GM19025 (cell line): ENCODE results near the gene SKOR1.

ENCODE experiments used
- ATAC-seq: cut with Tn5 transposase; IDR thresholded peaks from one replicate; pipeline ENCODE4 v1.9.1; 2021; ENCODE audit warnings: mild to moderate bottlenecking, low read depth, moderate library complexity; ENCODE audit not compliant: unreplicated experiment

SKOR1 gene

DNA sequence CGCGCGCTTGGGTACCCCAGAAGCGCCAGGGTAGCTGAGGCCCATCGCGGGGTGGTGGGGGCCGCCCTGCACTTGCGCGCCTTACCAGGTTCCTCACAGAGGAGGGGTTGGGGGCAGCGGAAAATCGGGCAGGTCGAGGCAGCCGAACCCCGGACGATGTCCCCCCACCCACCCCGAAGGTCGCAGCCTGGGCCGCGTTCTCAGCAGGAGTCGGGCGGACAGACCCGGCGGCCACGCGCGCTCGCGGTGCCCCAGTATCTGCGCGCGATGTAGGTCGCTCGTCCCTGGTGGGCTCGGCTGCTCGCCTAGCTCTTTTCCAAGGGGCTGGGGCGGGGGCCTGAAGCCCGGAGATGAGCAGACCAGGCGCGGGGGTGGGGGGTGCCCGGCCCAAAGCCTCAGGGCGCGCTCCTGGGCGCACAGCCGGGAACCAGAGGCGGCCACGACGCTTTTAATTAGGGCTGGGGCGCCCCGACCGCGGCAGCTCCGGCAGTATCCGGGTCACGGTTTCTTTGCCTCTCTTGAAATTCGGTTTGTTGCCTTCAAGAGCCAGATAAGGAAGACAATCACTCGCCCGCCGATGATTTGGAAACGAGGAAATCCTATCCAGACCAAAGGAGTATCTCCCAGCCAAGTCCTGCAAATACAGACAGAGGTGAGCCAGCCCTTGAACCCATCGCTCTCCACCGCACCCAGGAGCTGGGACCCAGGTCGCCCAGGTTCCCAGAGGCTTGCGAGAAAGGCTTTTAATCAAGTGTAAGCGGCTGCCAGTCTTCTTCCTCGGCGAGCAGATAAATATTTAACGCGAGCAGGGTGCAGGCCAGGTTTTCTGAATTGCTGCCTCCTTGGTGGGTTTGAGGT, 4.6 kb downstream of the SKOR1 start:
- no peak for ATAC-seq

DNA sequence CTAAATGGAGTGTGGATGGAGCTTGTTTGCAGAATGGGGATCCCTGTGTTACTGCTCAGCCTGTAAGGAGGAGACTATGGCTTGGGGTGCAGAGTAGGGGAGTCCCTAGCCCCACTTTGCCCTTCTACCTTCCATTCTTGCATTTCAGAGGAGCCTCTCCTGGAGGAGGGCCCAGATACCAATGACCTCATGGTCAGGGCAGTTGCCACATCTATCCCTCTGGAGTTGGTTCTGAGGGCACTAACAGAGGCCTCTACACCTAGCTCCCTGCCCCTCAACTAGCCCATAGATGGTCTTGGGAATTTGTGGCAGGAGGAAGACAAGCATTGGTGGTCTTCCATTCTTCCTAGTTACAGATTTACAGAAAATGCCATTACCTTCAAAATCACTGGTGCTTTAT, 6.1 kb downstream of the SKOR1 start:
- ATAC-seq: no peak

DNA sequence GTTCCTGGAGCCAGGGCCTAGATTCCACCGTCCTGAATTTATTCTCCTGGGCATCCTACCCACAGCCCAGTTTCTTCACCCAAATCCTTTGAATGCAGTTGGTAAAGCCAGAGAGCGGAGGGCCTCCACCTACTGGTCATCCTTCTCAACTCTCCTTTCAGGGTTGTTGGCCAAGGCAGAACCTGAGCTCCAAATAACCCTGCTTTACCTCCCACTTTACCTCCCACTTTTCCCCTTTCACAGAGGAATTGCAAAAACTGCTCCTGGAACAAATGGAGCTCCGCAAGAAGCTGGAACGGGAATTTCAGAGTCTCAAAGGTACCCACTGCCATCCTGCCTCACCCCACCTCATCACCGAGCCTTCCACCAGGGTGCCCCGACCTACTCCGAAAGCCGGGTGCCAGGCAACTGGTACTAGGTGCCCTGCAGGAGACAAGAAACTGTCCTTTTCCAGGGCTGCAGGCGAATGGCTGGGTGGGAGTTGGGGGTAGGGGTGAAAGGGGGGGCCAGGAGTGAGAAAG, 6.8 kb downstream of the SKOR1 start:
- ATAC-seq: no peak

DNA sequence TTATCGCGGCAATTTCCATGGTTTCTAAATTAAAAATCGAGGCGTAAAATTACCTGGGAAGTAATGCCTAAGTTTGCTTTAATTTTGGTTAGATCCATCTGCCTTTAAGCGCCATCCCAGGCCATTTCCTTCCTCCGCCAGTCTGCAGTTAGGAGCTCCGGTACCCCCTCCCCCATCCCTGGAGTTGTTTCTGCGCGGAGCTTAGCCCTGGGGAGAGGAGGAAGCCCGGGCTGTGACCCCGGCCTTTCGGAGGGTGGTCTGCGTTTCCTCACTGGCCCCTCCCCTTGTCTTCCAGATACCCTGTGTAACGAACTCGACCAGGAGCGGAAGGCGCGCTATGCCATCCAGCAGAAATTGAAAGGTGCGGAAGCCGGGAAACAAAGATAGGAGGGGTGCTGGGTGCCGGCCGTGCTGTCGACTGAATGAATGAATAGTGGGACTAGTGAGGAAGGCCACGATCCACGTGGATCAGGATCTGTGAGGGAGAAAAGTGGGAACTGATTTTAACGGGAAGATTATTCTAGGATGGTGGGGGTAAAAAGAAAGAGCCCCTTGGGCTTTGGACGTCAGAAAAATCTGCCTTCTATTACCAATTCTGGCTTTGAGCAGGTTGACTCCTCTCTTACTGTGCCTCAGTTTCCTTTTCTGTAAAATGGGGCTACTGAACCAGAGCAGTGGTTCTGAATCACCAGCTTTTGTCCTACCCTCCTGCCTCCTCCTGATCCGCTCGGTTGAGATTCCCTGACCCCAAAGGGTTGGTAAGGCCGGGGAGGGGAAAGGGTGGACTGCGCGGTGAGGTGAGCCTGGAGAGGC, 7.8 kb downstream of the SKOR1 start:
- no peak for ATAC-seq

DNA sequence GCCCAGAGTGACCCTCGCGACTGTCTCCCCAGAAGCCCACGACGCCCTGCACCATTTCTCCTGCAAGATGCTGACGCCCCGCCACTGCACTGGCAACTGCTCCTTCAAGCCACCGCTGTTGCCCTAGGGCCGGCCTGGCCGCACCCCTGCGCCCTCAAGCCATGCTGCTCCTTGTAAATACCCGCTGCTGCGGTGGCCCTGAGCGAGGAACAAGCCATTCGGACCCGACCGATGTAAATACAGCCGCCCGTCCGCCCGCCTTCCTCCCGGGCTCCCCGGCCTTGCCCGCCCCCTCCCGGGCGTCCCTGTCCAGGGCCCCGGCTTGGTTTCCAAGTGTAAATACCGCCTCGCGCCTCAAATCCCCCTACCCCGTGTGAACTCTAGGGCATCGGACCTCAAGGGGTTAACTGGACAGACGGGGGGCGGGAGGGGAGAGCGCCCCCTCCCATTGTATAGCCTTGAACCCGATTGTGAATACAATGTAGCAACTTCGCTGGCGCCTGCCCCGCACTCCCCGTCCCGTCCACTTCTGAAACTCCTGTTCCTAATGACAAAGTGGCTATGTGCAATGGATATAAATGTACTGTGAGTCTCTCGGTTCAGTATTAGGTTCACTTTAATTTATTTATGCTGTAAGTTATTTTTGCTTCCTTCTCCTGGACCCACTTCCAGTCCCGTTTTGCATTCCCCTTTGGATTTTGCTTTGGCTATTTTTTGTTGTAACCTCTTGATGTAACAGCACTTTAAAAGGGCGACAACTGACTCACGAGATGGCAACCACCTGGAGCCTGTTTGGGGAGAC, 8.6 kb downstream of the SKOR1 start:
- ATAC-seq: no peak

DNA sequence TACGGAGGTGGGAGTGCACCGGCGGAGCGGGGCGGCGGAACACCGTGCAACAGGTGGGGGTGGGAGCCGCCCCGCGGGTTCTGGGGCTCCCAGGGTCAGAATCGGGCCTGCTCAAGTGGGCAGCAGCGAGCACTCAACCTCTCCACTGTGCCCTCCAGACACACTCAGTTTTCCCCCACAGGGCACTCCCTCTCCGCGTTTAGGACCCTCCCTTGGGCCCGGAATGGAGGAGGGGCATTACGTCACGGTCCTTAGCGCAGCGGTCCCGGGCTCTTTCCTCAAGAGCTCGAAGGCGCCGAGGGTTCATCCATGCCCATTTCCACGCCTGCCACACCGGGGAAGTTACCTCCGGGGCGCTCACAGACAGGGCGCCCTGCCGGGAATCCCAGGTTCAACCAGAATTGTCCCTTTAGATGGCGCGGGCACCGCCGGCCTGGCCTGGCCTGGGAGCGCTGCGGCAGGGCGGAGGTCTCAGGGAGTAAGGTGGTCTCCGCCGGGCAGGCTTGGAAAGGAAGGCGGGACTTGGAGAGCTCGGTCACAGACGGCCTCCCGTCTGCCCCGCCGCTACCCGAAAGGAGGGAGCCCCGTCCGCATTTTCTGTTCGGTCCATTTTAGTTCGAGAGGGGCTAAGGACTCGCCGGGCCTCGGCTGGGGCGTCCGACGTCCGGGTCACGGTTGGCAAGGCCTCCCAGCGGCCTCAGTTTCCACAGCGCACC, 9.4 kb downstream of the SKOR1 start:
- ATAC-seq: no peak

DNA sequence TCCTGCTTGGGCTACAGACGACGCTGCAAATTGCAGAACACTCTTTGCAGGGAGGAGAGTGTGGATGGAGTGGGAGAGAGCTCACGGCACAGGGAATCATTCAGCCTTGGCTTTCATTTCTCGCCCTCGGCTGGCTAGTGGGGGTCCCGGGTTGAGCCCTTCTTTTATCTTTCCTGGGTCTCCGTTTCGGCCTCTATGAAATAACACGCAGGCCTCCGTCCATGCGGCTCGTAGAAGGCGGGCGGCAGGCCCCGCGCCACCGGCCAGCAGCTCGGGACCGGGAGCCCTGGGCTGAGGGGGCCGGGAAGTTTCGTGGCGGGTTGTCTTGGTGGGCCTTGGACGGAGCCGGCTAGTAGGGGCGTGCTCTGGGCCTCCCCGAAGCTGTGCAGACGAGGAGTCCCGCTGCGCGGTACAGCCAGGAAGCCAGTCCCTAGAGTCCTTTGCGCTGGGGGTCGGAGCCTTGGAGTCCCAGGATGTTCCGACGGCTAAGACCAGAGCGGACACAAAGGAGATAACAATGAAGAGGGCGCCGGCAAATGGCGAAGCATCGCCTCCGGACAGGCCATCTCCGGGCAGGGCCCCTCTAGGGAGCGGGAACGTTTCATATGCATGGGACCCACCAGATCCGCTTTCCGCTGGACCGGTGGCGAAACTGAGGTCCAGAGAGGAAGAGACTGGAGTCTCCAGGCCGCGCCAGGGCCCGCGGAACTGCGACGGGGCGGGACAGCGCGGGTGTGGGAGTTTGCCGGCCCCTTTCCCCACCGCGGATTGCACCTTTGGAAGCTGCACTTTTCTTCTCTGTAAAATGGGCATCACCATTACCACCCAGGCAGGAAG, 10.2 kb downstream of the SKOR1 start:
- no peak for ATAC-seq

DNA sequence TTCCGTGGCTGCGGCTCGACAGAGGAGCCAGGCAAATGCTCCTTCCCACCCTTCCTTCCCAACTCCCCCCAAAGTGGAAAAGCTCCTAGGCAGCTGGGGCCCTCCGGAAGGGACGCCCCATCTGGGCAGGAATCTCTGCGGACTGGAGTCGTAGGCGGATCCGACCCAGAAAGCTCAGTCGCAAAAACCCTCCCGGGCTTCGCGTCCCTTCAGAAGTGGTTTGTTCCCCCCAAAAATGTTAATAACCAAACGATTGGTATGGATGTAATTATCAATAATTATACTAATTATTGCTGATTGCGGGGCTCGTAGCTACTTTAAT, 10.8 kb downstream of the SKOR1 start:
- no peak for ATAC-seq

DNA sequence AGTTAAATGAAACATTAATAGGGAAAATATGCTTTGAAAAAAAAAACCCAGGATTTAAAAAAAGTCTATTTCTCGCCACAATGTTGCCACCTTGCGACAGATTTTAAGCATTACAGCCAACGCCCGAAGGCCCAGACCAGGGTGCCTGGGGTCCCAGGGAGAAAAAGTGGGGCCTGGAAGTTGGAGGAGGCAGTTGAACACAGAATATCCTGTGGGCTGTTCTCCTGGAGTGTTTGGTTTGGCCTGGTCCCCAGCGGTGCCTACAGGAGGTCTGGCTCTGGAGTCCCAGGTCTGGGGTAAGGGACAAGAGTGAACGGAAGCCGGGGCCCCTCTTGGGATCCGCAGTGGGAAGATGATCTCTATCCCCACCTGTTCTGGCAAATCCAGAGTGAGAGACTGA, 11.2 kb downstream of the SKOR1 start:
- no peak for ATAC-seq

DNA sequence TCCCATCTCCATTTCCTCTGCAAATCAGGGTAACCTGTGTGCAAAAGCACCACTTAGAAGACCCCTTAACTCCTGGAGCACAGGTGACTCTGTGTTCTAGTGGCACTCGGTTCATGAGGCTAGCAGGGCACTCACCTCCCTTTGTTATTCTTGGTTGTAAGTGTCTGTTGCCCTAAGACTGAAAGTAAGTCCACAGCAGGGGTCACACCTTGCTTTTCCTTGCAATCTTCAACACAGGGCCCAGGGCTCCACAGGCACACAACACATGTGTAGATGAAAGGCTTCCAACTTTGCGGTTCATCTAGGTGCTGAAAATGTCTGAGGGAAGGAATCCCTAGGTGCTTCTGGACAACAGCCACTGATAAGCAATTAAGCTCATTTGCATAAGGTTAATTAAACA, 11.6 kb downstream of the SKOR1 start:
- no peak for ATAC-seq

DNA sequence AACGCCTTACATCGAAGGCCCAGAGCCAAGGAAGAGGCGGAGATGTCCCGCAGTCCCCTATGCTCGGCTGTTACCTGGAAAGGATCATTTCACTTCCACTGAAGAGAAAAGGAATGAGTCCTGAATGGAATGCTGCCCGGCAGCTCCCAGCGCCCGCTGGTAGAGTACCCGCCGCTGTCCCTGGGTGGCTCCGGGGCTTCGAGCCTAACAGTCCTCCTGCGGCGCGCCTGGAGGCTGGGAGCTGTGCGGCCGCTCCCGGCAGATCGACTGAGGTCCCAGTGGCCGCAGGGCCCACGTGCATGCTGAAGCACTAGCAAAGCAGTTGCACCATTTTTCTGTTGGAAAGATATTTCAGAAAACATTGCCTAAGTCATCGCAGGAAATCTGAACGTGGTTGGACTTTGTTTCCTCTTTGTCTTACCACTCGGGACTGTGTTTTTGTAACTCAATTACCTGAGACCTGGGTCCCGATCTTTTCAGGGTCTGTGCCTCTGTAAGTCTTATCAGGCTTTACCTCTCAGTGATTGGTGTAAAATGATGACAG, 13.6 kb downstream of the SKOR1 start:
- ATAC-seq: no peak

DNA sequence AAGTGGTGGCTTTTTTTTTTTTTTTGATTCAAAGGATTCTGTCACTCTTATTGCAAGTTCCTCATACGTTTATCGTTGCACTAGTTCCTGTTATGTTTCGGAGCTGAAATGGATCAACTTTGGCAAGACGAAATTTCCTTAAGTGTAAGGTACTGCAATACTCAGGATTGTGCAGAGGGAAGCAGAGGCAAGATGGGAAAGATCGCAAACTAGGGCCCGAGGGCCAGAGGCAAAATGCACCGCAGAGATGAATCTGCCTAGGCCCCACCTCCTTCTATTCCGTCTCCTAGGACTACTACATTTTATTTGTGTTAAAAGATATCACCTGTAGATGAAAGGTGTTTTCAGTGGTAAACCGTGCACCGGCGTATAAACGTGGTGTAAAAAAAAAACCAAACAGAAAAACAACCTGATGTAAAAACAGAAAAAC, 14.2 kb downstream of the SKOR1 start:
- ATAC-seq: peak; percentile 7

DNA sequence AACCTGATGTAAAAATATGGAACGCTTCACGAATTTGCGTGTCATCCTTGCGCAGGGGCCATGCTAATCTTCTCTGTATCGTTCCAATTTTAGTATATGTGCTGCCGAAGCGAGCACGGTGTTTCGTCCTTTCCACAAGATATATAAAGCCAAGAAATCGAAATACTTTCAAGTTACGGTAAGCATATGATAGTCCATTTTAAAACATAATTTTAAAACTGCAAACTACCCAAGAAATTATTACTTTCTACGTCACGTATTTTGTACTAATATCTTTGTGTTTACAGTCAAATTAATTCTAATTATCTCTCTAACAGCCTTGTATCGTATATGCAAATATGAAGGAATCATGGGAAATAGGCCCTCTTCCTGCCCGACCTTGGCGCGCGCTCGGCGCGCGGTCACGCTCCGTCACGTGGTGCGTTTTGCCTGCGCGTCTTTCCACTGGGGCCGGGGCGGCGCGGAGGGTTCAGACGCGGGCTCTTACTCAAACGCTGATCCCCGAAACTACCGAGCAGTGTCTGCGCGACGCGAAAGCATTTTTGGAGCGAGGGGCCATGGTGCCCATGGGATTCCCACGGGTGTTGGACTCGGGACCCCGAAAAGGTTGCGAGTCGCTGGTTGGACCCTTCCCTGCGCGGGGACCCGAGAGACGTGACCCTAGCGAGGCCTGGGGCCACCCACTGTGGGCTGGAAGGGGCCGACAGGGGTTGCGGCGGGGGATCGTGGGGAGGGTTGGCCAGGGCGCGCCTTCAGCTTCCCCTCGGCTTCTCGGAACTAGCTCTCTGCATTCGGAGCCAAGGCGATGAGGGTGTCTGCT, 14.8 kb downstream of the SKOR1 start, which contains the start of gene RNU6-1:
Gene RNU6-1 (minus strand): TSS at position 117 of the 820 bp plus-strand sequence.
- ATAC-seq: peak; percentile 79

DNA sequence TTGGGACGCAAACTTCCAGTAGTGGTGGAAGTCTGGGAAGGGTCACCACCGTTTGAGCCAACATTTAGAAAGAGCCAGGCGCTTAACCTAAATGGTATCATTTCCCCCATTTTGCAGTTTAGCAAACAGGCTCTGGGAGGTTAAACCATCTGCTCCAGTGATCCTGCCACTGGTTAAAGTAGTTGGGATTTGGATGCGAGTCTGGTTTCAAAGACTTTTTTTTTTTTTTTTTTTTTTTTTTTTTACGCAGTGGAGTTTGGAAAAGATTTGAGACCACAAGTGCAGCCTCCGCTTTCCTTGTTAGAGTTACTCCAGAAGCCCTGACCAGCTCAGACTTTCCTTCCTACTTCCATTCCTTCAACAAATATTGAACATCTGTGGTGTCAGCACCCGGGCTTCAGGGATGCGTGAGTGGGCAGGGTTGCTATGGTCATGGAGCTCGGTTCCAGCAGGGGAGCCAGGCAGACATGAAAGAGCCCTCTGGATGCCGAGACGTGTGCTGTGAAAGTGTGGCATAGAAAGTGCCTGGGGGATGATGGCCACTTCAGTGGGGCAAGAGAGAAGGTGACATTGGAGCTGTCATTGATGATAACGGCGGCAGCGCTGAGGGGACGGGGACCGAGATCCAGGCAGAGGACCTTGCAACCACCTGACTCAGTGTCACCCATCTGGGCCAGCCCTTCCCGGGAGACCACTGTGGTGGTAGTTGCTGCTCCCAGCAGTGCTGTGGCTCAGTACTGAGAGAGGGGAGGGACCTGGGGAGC, 15.6 kb downstream of the SKOR1 start:
- ATAC-seq: no peak

DNA sequence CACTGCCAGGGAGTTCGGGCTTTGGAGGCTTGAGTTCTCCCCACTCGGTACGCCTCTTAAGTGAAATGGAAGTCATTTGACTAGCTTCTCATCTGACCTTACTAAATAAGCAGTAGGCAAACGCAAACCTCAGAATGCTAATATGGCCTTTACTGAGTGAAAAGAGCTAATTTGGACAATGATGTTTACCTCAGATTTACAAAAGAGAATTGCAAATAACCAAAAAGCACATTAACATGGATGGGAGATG, 16.1 kb downstream of the SKOR1 start:
- ATAC-seq: no peak

DNA sequence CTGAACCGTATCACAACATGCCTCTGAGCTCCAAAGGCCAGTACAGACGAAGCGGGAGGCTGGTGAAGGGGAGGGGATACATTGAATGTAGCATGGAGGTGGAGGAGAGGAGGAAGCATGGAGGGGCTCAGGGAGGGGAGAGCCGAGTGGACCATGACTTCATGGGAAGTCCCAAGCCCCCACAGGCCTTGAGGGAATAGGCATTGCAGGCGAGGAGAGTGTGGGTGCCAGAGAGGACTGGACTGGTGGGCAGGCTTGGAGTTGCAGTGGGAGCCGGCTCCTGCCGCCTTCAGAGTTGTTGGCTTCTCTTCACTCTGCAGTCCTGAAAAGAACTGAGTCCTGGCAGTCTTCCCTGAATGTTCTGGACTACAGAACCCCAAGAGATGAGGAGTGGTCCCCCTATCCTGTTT, 17.8 kb downstream of the SKOR1 start:
- no peak for ATAC-seq

DNA sequence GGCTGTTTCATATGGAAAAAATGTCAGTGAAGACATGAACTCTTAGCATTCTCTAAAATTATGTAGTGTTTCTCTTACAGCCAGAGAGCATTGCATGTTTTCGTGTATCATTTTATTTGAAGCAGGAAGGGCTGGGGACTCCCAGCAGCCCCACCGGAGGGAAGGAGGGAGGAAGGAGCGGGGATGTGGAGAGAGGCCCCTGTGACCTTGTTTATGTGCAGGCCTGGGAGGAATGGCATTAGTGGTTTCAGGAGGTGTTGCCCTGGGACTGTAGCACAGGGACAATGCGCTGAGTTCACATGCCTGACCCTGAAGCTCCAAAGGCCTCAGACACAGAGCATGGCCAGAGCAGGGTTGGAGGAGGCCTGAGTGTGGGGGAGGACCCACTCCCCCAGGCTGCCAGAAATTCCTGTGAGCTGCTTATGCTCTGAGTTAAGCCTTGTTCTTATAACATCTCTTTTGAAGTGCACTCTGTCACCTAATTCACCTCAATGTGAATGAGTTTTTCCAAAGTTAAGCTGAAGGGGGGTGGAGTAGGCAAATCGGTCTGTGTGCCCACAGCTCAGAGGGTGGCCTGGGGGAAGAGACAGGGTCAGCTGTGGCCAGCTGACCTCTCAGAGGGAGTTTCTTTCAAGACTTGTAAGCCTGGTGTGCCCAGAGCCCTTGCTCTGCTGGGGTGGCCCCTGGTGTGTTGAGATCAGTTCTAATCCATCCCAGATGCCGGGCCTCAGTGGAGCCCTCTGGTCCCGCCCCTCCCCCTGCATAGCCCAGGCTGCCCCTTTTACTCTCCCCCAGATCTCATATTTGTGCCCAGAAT, 18.5 kb downstream of the SKOR1 start:
- no peak for ATAC-seq
